Endodermal cell (in vitro differentiated cells): ENCODE data around the gene CEP164. TPM values are rescaled to one million over a fixed set of nuclear protein-coding genes. Genes with fewer than 3 reads are reported as not detected.

Experiments
- DNase-seq: peaks from one replicate; pipeline ENCODE4 v3.0.0-alpha.2; 2017
- H3K27ac ChIP-seq: 2 replicates; pipeline ENCODE4 v1.5.1; 2013; ENCODE audit warnings: mild to moderate bottlenecking, low read depth, low read length, moderate library complexity
- H3K27me3 ChIP-seq: 2 replicates; pipeline ENCODE4 v1.6.1; 2013; ENCODE audit warnings: mild to moderate bottlenecking, low read length, moderate library complexity; ENCODE audit not compliant: insufficient read depth, control insufficient read depth, poor library complexity, severe bottlenecking
- H3K36me3 ChIP-seq: 2 replicates; pipeline ENCODE4 v1.7.0; 2013; ENCODE audit warnings: mild to moderate bottlenecking, low read length, moderate library complexity; ENCODE audit not compliant: control insufficient read depth, insufficient read depth
- H3K4me1 ChIP-seq: one replicate; pipeline ENCODE4 v1.7.0; 2013; ENCODE audit warnings: low read length; ENCODE audit not compliant: control insufficient read depth, insufficient read depth
- H3K4me3 ChIP-seq: 2 replicates; pipeline ENCODE4 v1.5.1; 2013; ENCODE audit warnings: mild to moderate bottlenecking, low read length, moderate library complexity
- H3K9ac ChIP-seq: 2 replicates; pipeline ENCODE4 v1.6.1; 2013; ENCODE audit warnings: mild to moderate bottlenecking, low read length, moderate library complexity; ENCODE audit not compliant: poor library complexity, severe bottlenecking; ENCODE audit errors: extremely low read depth
- H3K9me3 ChIP-seq: 2 replicates; pipeline ENCODE4 v1.6.1; 2013; ENCODE audit warnings: mild to moderate bottlenecking, low read length, moderate library complexity; ENCODE audit not compliant: control insufficient read depth
- H3K27ac Mint-ChIP-seq: 2 replicates; pipeline ENCODE4 v1.8.0; 2020; ENCODE audit warnings: mixed read lengths
- H3K27me3 Mint-ChIP-seq: 2 replicates; pipeline ENCODE4 v1.8.0; 2021; ENCODE audit warnings: mild to moderate bottlenecking, mixed read lengths; ENCODE audit not compliant: insufficient read depth
- H3K36me3 Mint-ChIP-seq: 2 replicates; pipeline ENCODE4 v1.8.0; 2020; ENCODE audit warnings: low read depth, mixed read lengths
- H3K4me1 Mint-ChIP-seq: 2 replicates; pipeline ENCODE4 v1.8.0; 2020; ENCODE audit warnings: mixed read lengths
- H3K4me3 Mint-ChIP-seq: 2 replicates; pipeline ENCODE4 v1.8.0; 2020; ENCODE audit warnings: mild to moderate bottlenecking, moderate library complexity, mixed read lengths
- H3K9me3 Mint-ChIP-seq: 2 replicates; pipeline ENCODE4 v1.8.0; 2020; ENCODE audit warnings: mild to moderate bottlenecking, mixed read lengths
- WGBS, 2 experiments: methylation state at CpG; one replicate each; pipeline versions ENCODE4 v1.1.5 to v1.1.7; 2013; ENCODE audit warnings: missing lambda C conversion rate in 2 of 2, mixed read lengths in 1 of 2; ENCODE audit not compliant: insufficient coverage in 1 of 2, insufficient read length in 1 of 2; 5-methylcytosine and 5-hydroxymethylcytosine counted together
- total RNA-seq, 2 donors: library from RNA; stranded (reverse); fragmentation: NEBNext Ultra II Directional in 1 of 2; extraction: Animal tissue kit (Norgen Biotek cat#: 25700) in 1 of 2; gene quantifications; 2 replicates in 1 of 2; 3 replicates in 1 of 2; pipeline ENCODE4 v1.2.1, GENCODE V29; 2021
- TF ChIP-seq, protein P1 (sequence below): fragments of 200-600 bp; sonication (generic); conservative IDR thresholded peaks from 2 replicates; pipeline ENCODE4 v1.5.0; 2021; ENCODE audit warnings: antibody characterized with exemption, mild to moderate bottlenecking

The CEP164 gene
- total RNA-seq, 2 donors from 2014 or later = 32.7 to 33.6 TPM

DNA sequence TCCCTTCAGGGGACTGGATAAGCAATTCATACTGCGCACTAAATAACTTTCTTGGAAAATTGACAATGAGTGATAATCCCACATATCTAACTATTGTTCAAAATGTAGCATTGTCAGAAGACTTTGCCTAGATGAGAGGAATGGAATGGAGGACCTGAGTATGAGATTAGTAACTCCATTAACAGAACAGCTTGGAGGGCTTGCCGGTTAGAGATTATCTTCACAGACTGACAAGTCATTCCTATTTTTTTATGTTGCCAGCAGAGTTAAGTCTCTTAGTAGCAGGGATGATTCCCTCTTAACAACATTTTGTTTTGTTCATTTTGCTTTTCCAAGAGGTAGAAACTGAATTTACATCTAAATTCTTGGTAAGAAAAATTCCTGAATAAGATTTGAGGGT, 43.6 kb upstream of the CEP164 start:
- Mint-ChIP-seq H3K4me1 (peaks cover 12% of the 10 kb centered on the region), H3K27me3 (no peaks in the 10 kb centered on the region), H3K4me3 (no peak overlapping the region), H3K27ac (no peak overlapping the region), H3K9me3 (no peaks in the 10 kb centered on the region), H3K36me3 (peaks cover 72% of the 10 kb centered on the region)
- Histone ChIP-seq H3K27me3 (no peaks in the 10 kb centered on the region), H3K4me1 (no peaks in the 10 kb centered on the region), H3K4me3 (no peak overlapping the region), H3K36me3 (peaks cover 78% of the 10 kb centered on the region), H3K9ac (no peak overlapping the region), H3K9me3 (no peaks in the 10 kb centered on the region), H3K27ac (no peak overlapping the region)
- TF ChIP-seq, protein P1, sequence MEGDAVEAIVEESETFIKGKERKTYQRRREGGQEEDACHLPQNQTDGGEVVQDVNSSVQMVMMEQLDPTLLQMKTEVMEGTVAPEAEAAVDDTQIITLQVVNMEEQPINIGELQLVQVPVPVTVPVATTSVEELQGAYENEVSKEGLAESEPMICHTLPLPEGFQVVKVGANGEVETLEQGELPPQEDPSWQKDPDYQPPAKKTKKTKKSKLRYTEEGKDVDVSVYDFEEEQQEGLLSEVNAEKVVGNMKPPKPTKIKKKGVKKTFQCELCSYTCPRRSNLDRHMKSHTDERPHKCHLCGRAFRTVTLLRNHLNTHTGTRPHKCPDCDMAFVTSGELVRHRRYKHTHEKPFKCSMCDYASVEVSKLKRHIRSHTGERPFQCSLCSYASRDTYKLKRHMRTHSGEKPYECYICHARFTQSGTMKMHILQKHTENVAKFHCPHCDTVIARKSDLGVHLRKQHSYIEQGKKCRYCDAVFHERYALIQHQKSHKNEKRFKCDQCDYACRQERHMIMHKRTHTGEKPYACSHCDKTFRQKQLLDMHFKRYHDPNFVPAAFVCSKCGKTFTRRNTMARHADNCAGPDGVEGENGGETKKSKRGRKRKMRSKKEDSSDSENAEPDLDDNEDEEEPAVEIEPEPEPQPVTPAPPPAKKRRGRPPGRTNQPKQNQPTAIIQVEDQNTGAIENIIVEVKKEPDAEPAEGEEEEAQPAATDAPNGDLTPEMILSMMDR = no peak
- WGBS, 2 experiments = 90 to 91% methylated on average over 1 to 2 of the region's 2 CpGs
- DNase-seq = peak; percentile 1

DNA sequence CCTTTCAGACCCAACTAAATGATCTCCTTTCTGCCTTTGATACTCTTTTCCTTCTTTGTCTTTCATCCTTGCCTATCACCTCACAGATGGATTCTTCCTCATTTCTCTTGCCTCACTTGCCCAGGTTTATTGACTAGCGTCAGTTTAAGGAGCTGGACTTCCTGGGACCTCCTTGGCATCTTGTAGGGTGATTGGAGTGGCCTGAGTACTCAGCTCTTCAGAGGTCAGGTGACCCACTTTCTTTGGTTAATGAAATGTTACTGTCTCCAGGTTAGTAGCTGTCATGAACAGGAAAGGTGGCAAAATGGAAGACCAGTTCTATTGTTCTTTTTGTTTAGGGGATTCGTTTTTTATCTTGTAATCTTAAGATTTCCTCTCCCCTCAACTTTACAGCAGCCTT, 41.1 kb upstream of the CEP164 start:
- no peak overlapping the region for H3K9ac ChIP-seq
- H3K27me3 Mint-ChIP-seq = no peaks in the 10 kb centered on the region
- H3K36me3 ChIP-seq = peaks cover 92% of the 10 kb centered on the region
- peak; percentile 8 for DNase-seq
- peaks cover 25% of the 10 kb centered on the region for H3K4me1 Mint-ChIP-seq
- peaks cover 12% of the 10 kb centered on the region for H3K4me1 ChIP-seq
- no peaks in the 10 kb centered on the region for H3K27me3 ChIP-seq
- H3K27ac ChIP-seq = no peak overlapping the region
- H3K9me3 ChIP-seq = no peaks in the 10 kb centered on the region
- H3K4me3 ChIP-seq = no peak overlapping the region
- TF ChIP-seq, protein P1 = no peak
- H3K9me3 Mint-ChIP-seq = no peaks in the 10 kb centered on the region
- no peak overlapping the region for H3K4me3 Mint-ChIP-seq
- whole genome bisulfite sequencing, 2 experiments = 100% methylated on average over 1 of the region's 2 CpGs; no CpG with 5 or more reads in 1 of the 2 experiments
- peaks cover 73% of the 10 kb centered on the region for H3K36me3 Mint-ChIP-seq
- no peak overlapping the region for H3K27ac Mint-ChIP-seq

DNA sequence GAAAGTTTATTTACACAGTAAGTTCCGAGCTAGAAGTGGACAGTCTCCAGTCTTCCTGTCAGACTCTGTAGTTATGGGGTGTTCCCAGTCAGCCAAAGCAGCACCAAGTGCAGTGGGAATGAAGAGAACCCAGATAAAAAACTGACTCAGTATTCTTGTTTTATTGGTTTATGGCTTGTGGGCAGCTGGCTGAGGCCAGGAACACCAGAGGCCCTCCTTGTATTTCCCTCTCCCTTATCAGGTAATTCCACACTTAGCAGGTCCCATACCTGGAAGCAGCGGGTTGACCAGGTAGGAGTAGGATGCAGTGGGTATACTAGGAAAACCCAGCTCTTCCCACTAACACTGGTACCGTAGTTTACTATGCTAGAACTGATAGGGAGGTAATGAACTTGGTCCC, 40.0 kb upstream of the CEP164 start:
- H3K4me3 ChIP-seq = no peak overlapping the region

More for the DNA sequence above, 40.0 kb upstream of the CEP164 start:
- WGBS, 2 experiments = 88 to 91% methylated on average over 1 of the region's 3 CpGs
- peaks cover 25% of the 10 kb centered on the region for H3K4me1 Mint-ChIP-seq
- H3K27ac Mint-ChIP-seq = no peak overlapping the region
- no peak overlapping the region for H3K9ac ChIP-seq
- H3K4me3 Mint-ChIP-seq = no peak overlapping the region
- no peaks in the 10 kb centered on the region for H3K9me3 ChIP-seq
- no peaks in the 10 kb centered on the region for H3K27me3 ChIP-seq
- no peaks in the 10 kb centered on the region for H3K27me3 Mint-ChIP-seq
- peaks cover 89% of the 10 kb centered on the region for H3K36me3 ChIP-seq
- DNase-seq = peak; percentile 8
- TF ChIP-seq, protein P1 = no peak
- H3K9me3 Mint-ChIP-seq = no peaks in the 10 kb centered on the region
- H3K4me1 ChIP-seq = peaks cover 12% of the 10 kb centered on the region
- no peak overlapping the region for H3K27ac ChIP-seq
- peaks cover 67% of the 10 kb centered on the region for H3K36me3 Mint-ChIP-seq
